GM12892 (cell line): Measurements from ENCODE around the gene CDH23.

Source experiments
- POLR2A ChIP-seq: IDR thresholded peaks from 2 replicates; pipeline ENCODE4 v1.6.1; 2011; ENCODE audit warnings: low read depth, low read length, control low read depth
- POLR2AphosphoS5 ChIP-seq: IDR thresholded peaks from 2 replicates; pipeline ENCODE4 v1.6.1; 2011; ENCODE audit warnings: low read depth, low read length, control low read depth
- TAF1 ChIP-seq: IDR thresholded peaks from 2 replicates; pipeline ENCODE4 v1.6.1; 2011; ENCODE audit warnings: low read depth, mild to moderate bottlenecking, control low read depth, low read length, borderline replicate concordance

DNA sequence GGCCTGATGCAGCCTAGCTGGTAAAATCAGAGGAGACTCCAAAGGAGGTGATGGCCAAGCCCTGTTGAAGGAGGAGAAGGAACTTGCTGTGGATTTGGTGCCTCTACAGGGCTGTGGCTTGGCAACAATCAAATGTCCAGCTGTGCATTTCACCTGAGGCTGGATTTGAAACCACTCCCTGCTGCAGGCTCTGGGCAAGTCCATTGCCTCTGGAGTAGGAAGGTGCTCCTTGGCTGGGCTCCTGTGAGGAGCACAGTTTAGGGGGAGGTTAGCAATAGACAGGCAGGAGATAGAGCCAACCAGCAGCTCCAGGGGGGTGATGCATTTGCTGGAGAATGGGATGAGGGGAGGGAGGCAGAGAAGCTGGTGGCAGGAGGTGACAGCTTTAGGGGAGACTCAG lies 26.5 kb downstream of the CDH23 start:
- TF ChIP-seq POLR2AphosphoS5 (no peak), POLR2A (no peak), TAF1 (no peak)
